ENCODE measurements around the gene ZBTB6.

ZBTB6 gene

GRCh38 chr9:122866079-122866478 is 47.0 kb downstream of the ZBTB6 start:
- no peak for TF ChIP-seq CTCF (IDR thresholded peaks at IDR 0.05; ENCODE audit: insufficient read depth, low read length, poor library complexity, severe bottlenecking)
- H3K36me3 ChIP-seq (ENCODE audit: control insufficient read depth, insufficient read depth, low read length): no peaks in the 10 kb centered on the region; the same call in 1 of the 2 replicates

GRCh38 chr9:122865300-122865699 is 47.8 kb downstream of the ZBTB6 start:
- H3K36me3 ChIP-seq (ENCODE audit: control insufficient read depth, insufficient read depth, low read length): no peaks in the 10 kb centered on the region; the same call in 1 of the 2 replicates
- TF ChIP-seq CTCF (IDR thresholded peaks at IDR 0.05; ENCODE audit: insufficient read depth, low read length, poor library complexity, severe bottlenecking): no peak
- no peak overlapping the region for H3K4me3 ChIP-seq (replicated peaks; ENCODE audit: low read depth, low read length)
- DNase-seq (ENCODE audit: extremely low read depth, insufficient read length): no peak
- H3K27me3 ChIP-seq (replicated peaks; ENCODE audit: control insufficient read depth, insufficient read depth, low read length): no peaks in the 10 kb centered on the region

More at GRCh38 chr9:122866079-122866478, 47.0 kb downstream of the ZBTB6 start:
- no peak for DNase-seq (ENCODE audit: extremely low read depth, insufficient read length)
- H3K27me3 ChIP-seq (replicated peaks; ENCODE audit: control insufficient read depth, insufficient read depth, low read length): no peaks in the 10 kb centered on the region
- H3K4me3 ChIP-seq (replicated peaks; ENCODE audit: low read depth, low read length): no peak overlapping the region

GRCh38 chr9:122863407-122863806 is 49.7 kb downstream of the ZBTB6 start:
- Histone ChIP-seq H3K36me3 (ENCODE audit: control insufficient read depth, insufficient read depth, low read length) (no peaks in the 10 kb centered on the region), H3K27me3 (replicated peaks; ENCODE audit: control insufficient read depth, insufficient read depth, low read length) (no peaks in the 10 kb centered on the region), H3K4me3 (replicated peaks; ENCODE audit: low read depth, low read length) (no peak overlapping the region)
- DNase-seq (ENCODE audit: extremely low read depth, insufficient read length): no peak
- no peak for TF ChIP-seq CTCF (IDR thresholded peaks at IDR 0.05; ENCODE audit: insufficient read depth, low read length, poor library complexity, severe bottlenecking)

GRCh38 chr9:122860319-122861142 is 52.6 kb downstream of the ZBTB6 start:
- TF ChIP-seq CTCF (IDR thresholded peaks at IDR 0.05; ENCODE audit: insufficient read depth, low read length, poor library complexity, severe bottlenecking): no peak
- Histone ChIP-seq H3K4me3 (replicated peaks; ENCODE audit: low read depth, low read length) (no peak overlapping the region), H3K27me3 (replicated peaks; ENCODE audit: control insufficient read depth, insufficient read depth, low read length) (no peaks in the 10 kb centered on the region), H3K36me3 (ENCODE audit: control insufficient read depth, insufficient read depth, low read length) (peaks cover 3% of the 10 kb centered on the region)
- no peak for DNase-seq (ENCODE audit: extremely low read depth, insufficient read length)
